ENCODE measurements around the gene KAT6B. TPM values are rescaled to one million over a fixed set of nuclear protein-coding genes. Genes with fewer than 3 reads are reported as not detected.
"Not testable (repeated sequence)": the region's sequence is repeated elsewhere in the genome, so short reads cannot be mapped to it uniquely, and the experiment has no call there.

Gene KAT6B
- total RNA-seq, 1 experiment from 2014 or later: 14.9 TPM

GRCh38 chr10:74784462-74784861 is 41.9 kb upstream of the KAT6B start:
- intact Hi-C loops (cut with micrococcal nuclease; ENCODE audit: unreplicated experiment): no loop called here
- Histone ChIP-seq H3K9me3 (no peaks in the 10 kb centered on the region), H3K4me1 (no peaks in the 10 kb centered on the region), H3K36me3 (ENCODE audit: control insufficient read depth, insufficient read depth, low read length) (no peaks in the 10 kb centered on the region), H3K4me3 (ENCODE audit: low read depth, low read length) (no peak overlapping the region), H3K27me3 (replicated peaks; ENCODE audit: control insufficient read depth, insufficient read depth, low read length) (no peaks in the 10 kb centered on the region)
- TF ChIP-seq CTCF (IDR thresholded peaks at IDR 0.05; ENCODE audit: insufficient read depth in 1 of 2, low read depth in 1 of 2, low read length in 1 of 2, severe bottlenecking in 1 of 2, unreplicated experiment in 1 of 2): no peak
- Mint-ChIP-seq H3K4me3 (ENCODE audit: unreplicated experiment) (no peak overlapping the region), H3K27ac (ENCODE audit: unreplicated experiment) (no peak overlapping the region), H3K27me3 (ENCODE audit: insufficient read depth, unreplicated experiment) (no peaks in the 10 kb centered on the region), H3K9me3 (ENCODE audit: unreplicated experiment) (no peaks in the 10 kb centered on the region), H3K4me1 (ENCODE audit: low read depth, unreplicated experiment) (no peaks in the 10 kb centered on the region), H3K36me3 (ENCODE audit: insufficient read depth, unreplicated experiment) (no peaks in the 10 kb centered on the region)
- ChIA-PET POLR2A (interaction anchor here (0.6 to 0.7 kb wide), 2 partner anchors 12 to 86 kb away, joined by 3 to 6 read pairs; no protein-coding TSS in a partner anchor), CTCF (no interaction called here)
- no peak for DNase-seq
- BruUV-seq (replicated peaks): no TSS peak

DNA sequence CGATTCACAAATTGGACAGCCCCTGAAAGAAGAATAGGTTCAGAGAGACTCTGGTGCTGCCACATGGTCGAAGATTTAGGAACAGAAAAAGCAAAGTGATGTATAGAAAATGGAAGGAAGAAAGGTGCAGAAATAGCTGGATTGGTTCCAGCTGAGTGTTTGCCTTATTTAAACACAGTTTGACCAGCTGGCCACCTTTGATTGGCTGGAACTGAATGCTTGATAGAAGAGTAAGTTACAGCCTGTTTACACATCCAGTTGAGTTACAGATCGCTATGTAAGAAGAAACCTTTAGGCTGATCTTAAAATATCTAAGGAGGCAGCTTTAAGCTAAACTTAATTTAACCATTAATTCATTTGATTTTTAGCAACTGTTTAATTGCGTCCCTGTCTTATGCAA is 40.3 kb upstream of the KAT6B start:
- H3K36me3 Mint-ChIP-seq (ENCODE audit: insufficient read depth, unreplicated experiment): no peaks in the 10 kb centered on the region
- Histone ChIP-seq H3K27me3 (replicated peaks; ENCODE audit: control insufficient read depth, insufficient read depth, low read length) (no peaks in the 10 kb centered on the region), H3K4me3 (ENCODE audit: low read depth, low read length) (no peak overlapping the region), H3K4me1 (no peaks in the 10 kb centered on the region), H3K36me3 (ENCODE audit: control insufficient read depth, insufficient read depth, low read length) (no peaks in the 10 kb centered on the region), H3K9me3 (no peaks in the 10 kb centered on the region)
- no peak for DNase-seq
- TF ChIP-seq CTCF (IDR thresholded peaks at IDR 0.05; ENCODE audit: insufficient read depth in 1 of 2, low read depth in 1 of 2, low read length in 1 of 2, severe bottlenecking in 1 of 2, unreplicated experiment in 1 of 2): no peak
- no peaks in the 10 kb centered on the region for H3K27me3 Mint-ChIP-seq (ENCODE audit: insufficient read depth, unreplicated experiment)
- no TSS peak for BruUV-seq (replicated peaks)
- H3K4me1 Mint-ChIP-seq (ENCODE audit: low read depth, unreplicated experiment): no peaks in the 10 kb centered on the region
- intact Hi-C loops (cut with micrococcal nuclease; ENCODE audit: unreplicated experiment): no loop called here
- ChIA-PET CTCF (no interaction called here), POLR2A (no interaction called here)
- no peaks in the 10 kb centered on the region for H3K9me3 Mint-ChIP-seq (ENCODE audit: unreplicated experiment)
- no peak overlapping the region for H3K27ac Mint-ChIP-seq (ENCODE audit: unreplicated experiment)
- no peak overlapping the region for H3K4me3 Mint-ChIP-seq (ENCODE audit: unreplicated experiment)

- Histone ChIP-seq H3K4me1 (no peaks in the 10 kb centered on the region), H3K36me3 (ENCODE audit: control insufficient read depth, insufficient read depth, low read length) (no peaks in the 10 kb centered on the region), H3K27me3 (replicated peaks; ENCODE audit: control insufficient read depth, insufficient read depth, low read length) (no peaks in the 10 kb centered on the region), H3K9me3 (no peaks in the 10 kb centered on the region), H3K4me3 (ENCODE audit: low read depth, low read length) (no peak overlapping the region)
- intact Hi-C loops (cut with micrococcal nuclease; ENCODE audit: unreplicated experiment): no loop called here
- Mint-ChIP-seq H3K9me3 (ENCODE audit: unreplicated experiment) (no peaks in the 10 kb centered on the region), H3K36me3 (ENCODE audit: insufficient read depth, unreplicated experiment) (no peaks in the 10 kb centered on the region), H3K4me1 (ENCODE audit: low read depth, unreplicated experiment) (no peaks in the 10 kb centered on the region), H3K27ac (ENCODE audit: unreplicated experiment) (no peak overlapping the region), H3K27me3 (ENCODE audit: insufficient read depth, unreplicated experiment) (no peaks in the 10 kb centered on the region), H3K4me3 (ENCODE audit: unreplicated experiment) (no peak overlapping the region)
- ChIA-PET CTCF (no interaction called here), POLR2A (no interaction called here)
- no peak for TF ChIP-seq CTCF (IDR thresholded peaks at IDR 0.05; ENCODE audit: insufficient read depth in 1 of 2, low read depth in 1 of 2, low read length in 1 of 2, severe bottlenecking in 1 of 2, unreplicated experiment in 1 of 2)
- BruUV-seq (replicated peaks): no TSS peak
- no peak for DNase-seq
Measured at GRCh38 chr10:74787457-74787856, 38.9 kb upstream of the KAT6B start.

DNA sequence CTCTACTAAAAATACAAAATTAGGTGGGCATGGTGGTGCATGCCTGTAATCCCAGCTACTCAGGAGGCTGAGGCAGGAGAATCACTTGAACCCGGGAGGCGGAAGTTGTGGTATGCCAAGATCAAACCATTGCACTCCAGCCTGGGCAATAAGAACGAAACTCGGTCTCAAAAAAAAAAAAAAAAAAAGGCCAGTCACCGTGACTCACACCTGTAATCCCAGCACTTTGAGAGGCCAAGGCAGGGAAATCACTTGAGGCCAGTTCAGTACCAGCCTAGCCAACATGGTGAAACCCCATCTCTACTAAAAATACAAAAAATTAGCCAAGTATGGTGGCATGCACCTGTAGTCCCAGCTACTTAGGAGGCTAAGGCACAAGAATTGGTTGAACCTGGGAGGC is 34.4 kb upstream of the KAT6B start:
- CTCF ChIA-PET; POLR2A ChIA-PET; H3K4me1 ChIP-seq; H3K9me3 ChIP-seq; H3K27ac Mint-ChIP-seq (ENCODE audit: unreplicated experiment); H3K4me1 Mint-ChIP-seq (ENCODE audit: low read depth, unreplicated experiment); H3K36me3 ChIP-seq (ENCODE audit: control insufficient read depth, insufficient read depth, low read length); H3K4me3 ChIP-seq (ENCODE audit: low read depth, low read length); H3K9me3 Mint-ChIP-seq (ENCODE audit: unreplicated experiment); H3K36me3 Mint-ChIP-seq (ENCODE audit: insufficient read depth, unreplicated experiment); BruUV-seq (replicated peaks); H3K27me3 ChIP-seq (replicated peaks; ENCODE audit: control insufficient read depth, insufficient read depth, low read length); intact Hi-C loops (cut with micrococcal nuclease; ENCODE audit: unreplicated experiment); DNase-seq; H3K4me3 Mint-ChIP-seq (ENCODE audit: unreplicated experiment); H3K27me3 Mint-ChIP-seq (ENCODE audit: insufficient read depth, unreplicated experiment): not testable (repeated sequence)
